Mucosa of descending colon (tissue), 3 donors: Measurements from ENCODE around the gene CPNE6. TPM values are rescaled to one million over a fixed set of nuclear protein-coding genes. Genes with fewer than 3 reads are reported as not detected.

Experiments
- ATAC-seq: fragments of 200-7000 bp; cut with Tn5 transposase; one replicate; pipeline ENCODE4 v1.9.1; 2020; ENCODE audit warnings: mild to moderate bottlenecking, moderate library complexity
- DNase-seq, 3 donors: peaks; one replicate each; pipeline ENCODE4 v3.0.0-alpha.2; 2020
- H3K36me3 ChIP-seq: fragments of 200-600 bp; one replicate; pipeline ENCODE4 v1.8.0; 2021; ENCODE audit warnings: low read depth, mild to moderate bottlenecking
- H3K4me1 ChIP-seq: fragments of 200-600 bp; one replicate; pipeline ENCODE4 v1.8.0; 2021; ENCODE audit warnings: low read depth, mild to moderate bottlenecking
- H3K4me3 ChIP-seq: fragments of 200-600 bp; one replicate; pipeline ENCODE4 v1.8.0; 2021; ENCODE audit warnings: mild to moderate bottlenecking
- H3K9me3 ChIP-seq: fragments of 200-600 bp; one replicate; pipeline ENCODE4 v1.8.0; 2021; ENCODE audit warnings: mild to moderate bottlenecking
- intact Hi-C, 2 donors: fragments of 100-400 bp; cut with DNase I in 1 of 2; cut with micrococcal nuclease in 1 of 2; formaldehyde crosslinking; loops; one replicate each; pipeline versions ENCODE4 v1.11.0 to v1.11.1; 2022; cut with DNase I, micrococcal nuclease
- total RNA-seq, 3 donors: library from RNA; stranded (reverse); fragmentation: NEBNext Ultra II Directional in 2 of 3; extraction: Animal tissue kit (Norgen Biotek cat#: 25700) in 2 of 3; gene quantifications; one replicate each; pipeline versions ENCODE4 v1.2.1 to v1.2.4, GENCODE V29; 2021 to 2023
- TF ChIP-seq, protein P1 (sequence below): fragments of 200-600 bp; IDR thresholded peaks from one replicate; pipeline ENCODE4 v1.8.0; 2022; ENCODE audit warnings: antibody characterized with exemption, mild to moderate bottlenecking
- donor health status: DM: no; HTN: no; CAD: no; lungs with moderate emphysema.
- donor health status: DM: no; HTN: no; CAD: no.
- donor health status: DM: no; HTN: yes; CAD: no.

Gene CPNE6
- total RNA-seq, 3 donors from 2014 or later, result 0.14 to 2.2 TPM; not detected in 1

DNA sequence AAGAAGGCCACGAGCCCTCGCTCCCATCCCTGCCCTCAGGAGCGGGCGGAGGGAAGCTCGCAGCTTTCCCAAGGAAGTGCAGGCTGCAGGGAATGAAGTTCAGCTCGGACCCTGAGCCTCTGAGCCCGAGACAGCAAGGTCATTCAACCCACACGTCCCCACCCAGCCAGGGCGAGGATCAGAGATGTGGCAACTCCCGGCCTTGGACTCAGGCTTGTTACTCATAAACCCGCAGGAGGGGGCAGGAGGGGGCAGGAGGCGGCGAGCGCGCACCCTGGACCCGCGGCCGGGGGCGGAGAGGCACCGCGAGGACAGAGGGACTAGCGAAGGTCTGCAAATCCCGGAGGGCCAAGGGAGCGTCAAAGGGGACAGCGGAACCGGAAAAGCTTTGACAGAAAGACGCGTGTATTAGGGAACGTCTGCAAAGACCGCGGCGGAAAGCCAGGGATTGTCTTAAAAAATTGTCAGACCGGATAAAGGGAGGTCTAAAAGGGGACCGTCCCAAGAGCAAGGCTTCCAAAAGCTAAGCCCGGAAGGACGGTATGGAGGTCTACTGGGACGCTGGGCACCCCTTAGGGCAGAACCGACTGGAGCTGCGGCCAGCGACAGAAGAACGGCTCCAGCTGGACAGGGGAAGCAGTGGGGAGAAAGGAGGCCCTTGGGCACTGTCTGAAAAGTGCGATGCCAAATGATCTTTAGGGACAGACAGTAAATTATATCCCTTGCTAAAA is 42.6 kb downstream of the CPNE6 start:
- TF ChIP-seq, protein P1, sequence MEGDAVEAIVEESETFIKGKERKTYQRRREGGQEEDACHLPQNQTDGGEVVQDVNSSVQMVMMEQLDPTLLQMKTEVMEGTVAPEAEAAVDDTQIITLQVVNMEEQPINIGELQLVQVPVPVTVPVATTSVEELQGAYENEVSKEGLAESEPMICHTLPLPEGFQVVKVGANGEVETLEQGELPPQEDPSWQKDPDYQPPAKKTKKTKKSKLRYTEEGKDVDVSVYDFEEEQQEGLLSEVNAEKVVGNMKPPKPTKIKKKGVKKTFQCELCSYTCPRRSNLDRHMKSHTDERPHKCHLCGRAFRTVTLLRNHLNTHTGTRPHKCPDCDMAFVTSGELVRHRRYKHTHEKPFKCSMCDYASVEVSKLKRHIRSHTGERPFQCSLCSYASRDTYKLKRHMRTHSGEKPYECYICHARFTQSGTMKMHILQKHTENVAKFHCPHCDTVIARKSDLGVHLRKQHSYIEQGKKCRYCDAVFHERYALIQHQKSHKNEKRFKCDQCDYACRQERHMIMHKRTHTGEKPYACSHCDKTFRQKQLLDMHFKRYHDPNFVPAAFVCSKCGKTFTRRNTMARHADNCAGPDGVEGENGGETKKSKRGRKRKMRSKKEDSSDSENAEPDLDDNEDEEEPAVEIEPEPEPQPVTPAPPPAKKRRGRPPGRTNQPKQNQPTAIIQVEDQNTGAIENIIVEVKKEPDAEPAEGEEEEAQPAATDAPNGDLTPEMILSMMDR, result no peak
- H3K36me3 ChIP-seq, result peaks cover 4% of the 10 kb centered on the region
- H3K4me1 ChIP-seq, result peaks cover 13% of the 10 kb centered on the region
- peak; percentile 64 for ATAC-seq
- H3K4me3 ChIP-seq, result peak overlapping the region; percentile 31
- DNase-seq, result peak; percentile 92 to 94 (median 93)
- intact Hi-C loops, result no loop called here
- no peaks in the 10 kb centered on the region for H3K9me3 ChIP-seq

DNA sequence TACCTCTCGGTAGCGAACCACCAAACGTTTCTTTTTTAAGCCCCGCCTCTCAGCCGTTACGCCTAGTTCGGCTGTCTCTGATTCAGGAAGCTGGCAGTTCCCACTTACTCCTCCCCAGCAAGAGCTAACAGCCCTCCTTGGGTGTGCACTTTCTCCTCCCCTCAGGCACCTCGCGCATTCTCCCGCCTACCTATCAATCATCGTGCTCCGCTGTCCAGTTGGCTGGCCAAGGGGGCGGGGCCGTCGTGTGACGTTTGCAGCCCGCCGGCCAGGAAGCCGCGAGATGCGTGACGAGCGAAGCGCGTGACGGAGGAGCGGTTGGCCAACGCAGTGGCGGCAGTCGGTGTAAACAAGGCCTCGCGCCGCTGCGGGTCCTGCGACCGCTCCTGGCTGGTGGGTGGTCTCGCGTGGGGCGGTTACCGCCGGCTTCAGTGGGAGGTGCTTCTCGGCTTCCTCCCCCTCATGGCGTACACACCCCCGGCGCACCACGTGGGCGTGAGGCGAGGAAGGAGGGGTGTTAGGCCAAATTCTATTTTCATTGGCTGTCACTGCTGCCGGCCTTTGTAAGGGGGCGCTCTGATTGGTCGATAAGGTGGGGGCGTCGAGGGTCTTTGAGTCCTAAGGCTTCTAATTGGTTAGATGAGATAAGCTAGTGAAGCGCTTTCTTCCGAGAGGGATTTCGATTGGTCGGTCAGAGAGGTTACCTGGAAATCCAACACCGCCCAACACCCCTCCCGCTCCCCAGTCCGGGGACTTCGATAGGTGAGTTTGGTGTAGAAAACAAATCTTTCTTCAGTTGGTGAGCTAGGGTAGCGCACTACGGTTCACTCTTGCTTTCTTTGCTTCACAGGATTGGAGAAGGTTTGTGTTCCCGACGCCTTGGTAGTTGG is 43.4 kb downstream of the CPNE6 start, which contains the start of the genes DCAF11 and NRL:
DCAF11 (plus strand) TSS at position 246 of the 890 bp plus-strand sequence. CDS start 818 bp downstream, outside the sequence.
NRL (minus strand) TSS at position 418 of the 890 bp plus-strand sequence. CDS start 32,101 bp downstream, outside the sequence.
- Histone ChIP-seq H3K9me3 (no peaks in the 10 kb centered on the region), H3K4me3 (peak within 1 kb of the TSS; percentile 31), H3K4me1 (peaks cover 10% of the 10 kb centered on the region), H3K36me3 (peaks cover 8% of the 10 kb centered on the region)
- TF ChIP-seq, protein P1, result no peak
- DNase-seq, result peak; percentile 98 to 99 (median 98)
- peak; percentile 89 for ATAC-seq
- intact Hi-C loops, result no loop called here

DNA sequence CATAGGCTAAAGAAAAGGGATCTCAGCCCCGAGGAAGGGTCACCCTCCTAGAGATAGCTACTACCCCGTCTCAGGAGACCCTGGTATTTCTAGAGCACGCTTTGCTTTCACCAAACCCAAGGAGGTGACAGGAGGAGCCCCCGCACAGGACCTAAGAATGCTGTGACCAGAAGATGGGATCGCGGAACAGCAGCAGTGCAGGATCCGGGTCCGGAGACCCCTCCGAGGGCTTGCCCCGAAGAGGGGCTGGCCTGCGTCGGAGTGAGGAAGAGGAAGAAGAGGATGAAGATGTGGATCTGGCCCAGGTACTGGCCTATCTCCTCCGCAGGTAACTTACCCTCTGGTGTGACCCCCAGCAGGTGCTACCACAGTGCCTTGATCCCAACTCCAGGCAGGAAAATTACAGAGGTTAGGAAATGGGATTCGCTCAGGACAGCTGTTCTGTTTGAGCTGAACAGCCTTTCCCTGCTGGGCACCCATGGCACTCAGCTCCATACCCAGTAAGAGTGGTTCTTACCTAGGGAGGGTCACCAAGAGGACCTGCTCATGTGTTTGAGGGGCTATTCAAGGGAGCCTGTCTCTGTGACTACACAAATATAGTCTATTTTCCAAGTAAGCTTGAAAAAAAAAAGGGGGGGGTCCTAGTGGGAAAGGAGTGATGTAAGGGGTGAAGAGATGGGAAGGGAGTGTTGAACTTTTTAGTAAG is 44.2 kb downstream of the CPNE6 start:
- DNase-seq (peak in 1 of 3 donors; percentile 47), ATAC-seq (no peak)
- Histone ChIP-seq H3K4me3 (peak overlapping the region; percentile 31), H3K36me3 (peaks cover 15% of the 10 kb centered on the region), H3K4me1 (peaks cover 10% of the 10 kb centered on the region), H3K9me3 (no peaks in the 10 kb centered on the region)
- TF ChIP-seq, protein P1, result no peak
- intact Hi-C loops, result no loop called here

- Histone ChIP-seq H3K4me1 (peaks cover 10% of the 10 kb centered on the region), H3K9me3 (no peaks in the 10 kb centered on the region), H3K36me3 (peaks cover 15% of the 10 kb centered on the region), H3K4me3 (no peak overlapping the region)
- DNase-seq (no peak), ATAC-seq (no peak)
- intact Hi-C loops, result no loop called here
- TF ChIP-seq, protein P1, result no peak
Measured at GRCh38 chr14:24116128-24116814, 44.9 kb downstream of the CPNE6 start.

- H3K4me1 ChIP-seq, result peaks cover 10% of the 10 kb centered on the region
- intact Hi-C loops, result no loop called here
Measured at GRCh38 chr14:24117179-24117578, 45.8 kb downstream of the CPNE6 start.

More at GRCh38 chr14:24117179-24117578, 45.8 kb downstream of the CPNE6 start:
- Histone ChIP-seq H3K4me3 (no peak overlapping the region), H3K36me3 (peaks cover 15% of the 10 kb centered on the region), H3K9me3 (no peaks in the 10 kb centered on the region)
- ATAC-seq, result no peak
- TF ChIP-seq, protein P1, result no peak
- no peak for DNase-seq
